GM21786 (cell line): ENCODE measurements around the gene IZUMO1R.
"Not testable (repeated sequence)": the region's sequence is repeated elsewhere in the genome, so short reads cannot be mapped to it uniquely, and the experiment has no call there.

Source experiments
- ATAC-seq: cut with Tn5 transposase; IDR thresholded peaks from one replicate; pipeline ENCODE4 v1.9.1; 2021; ENCODE audit not compliant: unreplicated experiment

Gene IZUMO1R

GRCh38 chr11:94322501-94322900, 18.1 kb downstream of the IZUMO1R start:
- ATAC-seq = no peak

GRCh38 chr11:94325681-94326080, 21.3 kb downstream of the IZUMO1R start:
- peak; percentile 82 for ATAC-seq

- ATAC-seq = no peak
These were observed 22.6 kb downstream of the IZUMO1R start for GRCh38 chr11:94326947-94327346.

- ATAC-seq = no peak
These were observed 24.3 kb downstream of the IZUMO1R start for GRCh38 chr11:94328587-94329080.

GRCh38 chr11:94329501-94329900, 25.1 kb downstream of the IZUMO1R start:
- ATAC-seq = no peak

GRCh38 chr11:94330789-94331188, 26.4 kb downstream of the IZUMO1R start:
- ATAC-seq = no peak

GRCh38 chr11:94332814-94333213, 28.4 kb downstream of the IZUMO1R start:
- ATAC-seq = no peak

GRCh38 chr11:94336033-94336432, 31.7 kb downstream of the IZUMO1R start:
- no peak for ATAC-seq

- no peak for ATAC-seq
These were observed 34.3 kb downstream of the IZUMO1R start for GRCh38 chr11:94338651-94339050.

- ATAC-seq = no peak
These were observed 37.9 kb downstream of the IZUMO1R start for GRCh38 chr11:94342250-94342649.

GRCh38 chr11:94343495-94343894, 39.1 kb downstream of the IZUMO1R start:
- ATAC-seq = no peak

- ATAC-seq = not testable (repeated sequence)
These were observed 41.9 kb downstream of the IZUMO1R start for GRCh38 chr11:94346311-94346710.

- ATAC-seq = not testable (repeated sequence)
These were observed 46.6 kb downstream of the IZUMO1R start for GRCh38 chr11:94350850-94351563.
